Panc1 (cell line): ENCODE measurements around the gene XYLT1. TPM values are rescaled to one million over a fixed set of nuclear protein-coding genes. Genes with fewer than 3 reads are reported as not detected.
"Not testable (repeated sequence)": the region's sequence is repeated elsewhere in the genome, so short reads cannot be mapped to it uniquely, and the experiment has no call there.

Experiments used
- ATAC-seq: fragments of 200-7000 bp; cut with Tn5 transposase; 2 replicates; pipeline ENCODE4 v1.9.1; 2020; ENCODE audit warnings: mild to moderate bottlenecking, moderate library complexity
- BruUV-seq: library from RNA; stranded (reverse); fragments of 400-500 nt; replicated peaks from 2 replicates; lab custom pipeline; 2021; lab: Mats Ljungman, UMichigan
- CTCF ChIA-PET: fragments of 300-600 bp; sonication (Branson Sonifier 250); formaldehyde crosslinking; loops from one replicate; lab custom pipeline; 2022; ENCODE audit warnings: antibody characterized with exemption; lab: Charles Lee
- POLR2A ChIA-PET: fragments of 300-600 bp; sonication (Branson Sonifier 250); formaldehyde crosslinking; loops from one replicate; lab custom pipeline; 2022; ENCODE audit warnings: antibody characterized with exemption; lab: Charles Lee
- DNase-seq: peaks from one replicate; pipeline ENCODE4 v3.0.0-alpha.2; 2010; ENCODE audit warnings: low read depth, low spot score
- H3K27ac ChIP-seq: 2 replicates; pipeline ENCODE4 v1.5.1; 2011; ENCODE audit warnings: mild to moderate bottlenecking, low read length, inconsistent platforms
- H3K27me3 ChIP-seq: fragments of 200-500 bp; sonication (Bioruptor generic); 2 replicates; pipeline ENCODE4 v1.6.0; 2014; ENCODE audit warnings: low read length, inconsistent platforms; ENCODE audit not compliant: control insufficient read depth, insufficient read depth
- H3K36me3 ChIP-seq: fragments of 200-500 bp; sonication (Bioruptor generic); 2 replicates; pipeline ENCODE4 v1.5.1; 2014; ENCODE audit warnings: inconsistent platforms, mild to moderate bottlenecking, low read length, moderate library complexity; ENCODE audit not compliant: control insufficient read depth, insufficient read depth
- H3K4me1 ChIP-seq: 2 replicates; pipeline ENCODE4 v1.5.1; 2011; ENCODE audit warnings: inconsistent platforms, mild to moderate bottlenecking, low read length, moderate library complexity; ENCODE audit not compliant: control insufficient read depth, insufficient read depth
- H3K4me3 ChIP-seq, 2 experiments: 2 replicates each; pipeline ENCODE4 v1.5.1; 2011 to 2012; ENCODE audit warnings: low read depth in 2 of 2, low read length in 2 of 2, mild to moderate bottlenecking in 2 of 2, inconsistent platforms in 1 of 2, moderate library complexity in 1 of 2
- H3K9me3 ChIP-seq: fragments of 200-500 bp; sonication (Bioruptor generic); 2 replicates; pipeline ENCODE4 v1.5.1; 2014; ENCODE audit warnings: low read depth, mild to moderate bottlenecking, inconsistent platforms, low read length, moderate library complexity; ENCODE audit not compliant: control insufficient read depth, insufficient read depth
- CTCF ChIP-seq: fragments of 450-650 bp; IDR thresholded peaks from 2 replicates; pipeline ENCODE4 v1.5.1; 2017; ENCODE audit warnings: mild to moderate bottlenecking
- POLR2AphosphoS5 ChIP-seq: IDR thresholded peaks from 2 replicates; pipeline ENCODE4 v1.6.1; 2012; ENCODE audit warnings: mild to moderate bottlenecking, low read depth, low read length, moderate library complexity
- REST ChIP-seq, 2 experiments: IDR thresholded peaks; 2 replicates each; pipeline ENCODE4 v1.6.1; 2011 to 2012; ENCODE audit warnings: low read depth in 2 of 2, control low read depth in 1 of 2, low read length in 1 of 2, mild to moderate bottlenecking in 1 of 2, moderate library complexity in 1 of 2; ENCODE audit not compliant: insufficient read depth in 1 of 2
- SIN3A ChIP-seq: IDR thresholded peaks from 2 replicates; pipeline ENCODE4 v1.6.1; 2012; ENCODE audit warnings: low read depth, mild to moderate bottlenecking, low read length, moderate library complexity, borderline replicate concordance; ENCODE audit not compliant: insufficient read depth
- TCF7L2 ChIP-seq: IDR thresholded peaks from 2 replicates; pipeline ENCODE4 v1.6.1; 2011; ENCODE audit warnings: mild to moderate bottlenecking, low read depth, low read length, inconsistent platforms
- in situ Hi-C: cut with HindIII; loops from 2 replicates; pipeline ENCODE4 v1.10.0; 2016; ENCODE audit warnings: low sequenced_read_pairs, low pct_unique_long_range_greater_than_20kb
- intact Hi-C: fragments of 100-400 bp; cut with micrococcal nuclease; formaldehyde crosslinking; loops from one replicate; pipeline ENCODE4 v1.10.0; 2022; ENCODE audit not compliant: unreplicated experiment
- total RNA-seq: library from RNA; stranded (reverse); gene quantifications from one replicate; pipeline ENCODE4 v1.2.1, GENCODE V29; 2021; ENCODE audit not compliant: unreplicated experiment

The XYLT1 gene
- total RNA-seq, 1 experiment from 2014 or later: 0.62 TPM

GRCh38 chr16:17509194-17509593 lies 38.4 kb upstream of the XYLT1 start:
- ATAC-seq (no peak), DNase-seq (no peak)
- POLR2A ChIA-PET: no interaction called here
- BruUV-seq: no TSS peak
- Histone ChIP-seq H3K4me1 (no peaks in the 10 kb centered on the region), H3K36me3 (no peaks in the 10 kb centered on the region), H3K4me3 (no peak overlapping the region), H3K27ac (no peak overlapping the region), H3K9me3 (no peaks in the 10 kb centered on the region), H3K27me3 (no peaks in the 10 kb centered on the region; the same call in 1 of the 2 replicates)
- TF ChIP-seq SIN3A (no peak), REST (IDR thresholded peaks at IDR 0.05; ENCODE audit: insufficient read depth in 1 of 2, low read depth in 2 of 2, low read length in 1 of 2) (no peak), POLR2AphosphoS5 (no peak), TCF7L2 (no peak), CTCF (no peak)
- in situ Hi-C loops (no loop called here), intact Hi-C loops (no loop called here)
- CTCF ChIA-PET: no interaction called here

- BruUV-seq: no TSS peak
- no peak for TF ChIP-seq TCF7L2
- no peak for TF ChIP-seq POLR2AphosphoS5
- TF ChIP-seq REST (IDR thresholded peaks at IDR 0.05; ENCODE audit: insufficient read depth in 1 of 2, low read depth in 2 of 2, low read length in 1 of 2): no peak
- no peak for TF ChIP-seq CTCF
- no peak for TF ChIP-seq SIN3A
- ATAC-seq (no peak), DNase-seq (no peak)
- intact Hi-C loops (no loop called here), in situ Hi-C loops (no loop called here)
- Histone ChIP-seq H3K27me3 (no peaks in the 10 kb centered on the region; the same call in 1 of the 2 replicates), H3K27ac (no peak overlapping the region), H3K36me3 (no peaks in the 10 kb centered on the region), H3K4me3 (no peak overlapping the region), H3K4me1 (no peaks in the 10 kb centered on the region), H3K9me3 (no peaks in the 10 kb centered on the region)
- CTCF ChIA-PET: interaction anchor here (0.6 kb wide), 1 partner anchor 495 kb away, joined by 3 read pairs; no protein-coding TSS in a partner anchor
- POLR2A ChIA-PET: no interaction called here
Observed at GRCh38 chr16:17508303-17508702, 37.5 kb upstream of the XYLT1 start.

GRCh38 chr16:17507516-17507915 lies 36.8 kb upstream of the XYLT1 start:
- BruUV-seq, H3K27me3 ChIP-seq, in situ Hi-C loops: not testable (repeated sequence)

GRCh38 chr16:17505828-17506227 lies 35.1 kb upstream of the XYLT1 start:
- H3K27ac ChIP-seq, POLR2A ChIA-PET, ATAC-seq, H3K4me1 ChIP-seq, H3K27me3 ChIP-seq, intact Hi-C loops, in situ Hi-C loops, H3K36me3 ChIP-seq, H3K9me3 ChIP-seq, H3K4me3 ChIP-seq, CTCF ChIA-PET, DNase-seq, BruUV-seq: not testable (repeated sequence)

More at GRCh38 chr16:17507516-17507915, 36.8 kb upstream of the XYLT1 start:
- H3K36me3 ChIP-seq, H3K9me3 ChIP-seq, ATAC-seq, H3K27ac ChIP-seq, H3K4me1 ChIP-seq, H3K4me3 ChIP-seq, intact Hi-C loops, CTCF ChIA-PET, POLR2A ChIA-PET, DNase-seq: not testable (repeated sequence)
